Body of pancreas (tissue), 4 donors: ENCODE data around the gene WNT7B. TPM values are rescaled to one million over a fixed set of nuclear protein-coding genes. Genes with fewer than 3 reads are reported as not detected.

ENCODE experiments used
- ATAC-seq: fragments of 150-250 bp; one replicate; pipeline ENCODE4 v1.9.1; 2016
- DNase-seq, 4 donors: peaks; one replicate each; pipeline ENCODE4 v3.0.0-alpha.2; 2019
- H3K27ac ChIP-seq, 4 donors: fragments of 200-600 bp; sonication (generic); 1 replicate in 3 of 4; 2 replicates in 1 of 4; pipeline versions ENCODE4 v1.5.1 to v1.6.1; 2016 to 2019; ENCODE audit warnings: mild to moderate bottlenecking in 1 of 4, mixed read lengths in 1 of 4, moderate library complexity in 1 of 4
- H3K27me3 ChIP-seq, 2 donors: fragments of 200-600 bp; sonication (generic); one replicate each; pipeline ENCODE4 v1.6.0; 2016; ENCODE audit warnings: mild to moderate bottlenecking in 1 of 2
- H3K36me3 ChIP-seq, 2 donors: fragments of 200-600 bp; sonication (generic); replicated peaks in 1 of 2; 2 replicates each; pipeline ENCODE4 v1.5.1; 2016; ENCODE audit warnings: low read depth in 2 of 2; ENCODE audit not compliant: insufficient read depth in 1 of 2
- H3K4me1 ChIP-seq: fragments of 200-600 bp; sonication (generic); one replicate; pipeline ENCODE4 v1.6.0; 2016
- H3K4me3 ChIP-seq, 2 donors: fragments of 200-600 bp; sonication (generic); 1 replicate in 1 of 2; 2 replicates in 1 of 2; pipeline ENCODE4 v1.5.1; 2016 to 2019
- H3K9me3 ChIP-seq, 3 donors: fragments of 200-600 bp; sonication (generic); 1 replicate in 2 of 3; 2 replicates in 1 of 3; pipeline ENCODE4 v1.5.1; 2016
- CTCF ChIP-seq, 7 experiments: fragments of 450-650 bp in 4 of 7; fragments of 200-600 bp in 3 of 7; sonication (generic) in 3 of 7; IDR thresholded peaks; one replicate each; pipeline ENCODE4 v1.5.1; 2016 to 2019; ENCODE audit warnings: antibody characterized with exemption in 7 of 7
- POLR2A ChIP-seq, 3 donors: fragments of 450-650 bp; IDR thresholded peaks; one replicate each; pipeline ENCODE4 v1.6.1; 2016; ENCODE audit warnings: antibody characterized with exemption in 3 of 3, mild to moderate bottlenecking in 2 of 3
- WGBS, 2 donors: methylation state at CpG; one replicate each; pipeline ENCODE4 v1.1.5; 2017; 5-methylcytosine and 5-hydroxymethylcytosine counted together
- intact Hi-C: fragments of 100-400 bp; cut with DNase I; formaldehyde crosslinking; loops from one replicate; pipeline ENCODE4 v1.15.1; 2023
- total RNA-seq, 2 donors: library from RNA; depleted of rRNA; stranded (reverse); fragments of >200 nt; gene quantifications; one replicate each; pipeline ENCODE4 v1.1.0, GENCODE V29; 2016

The WNT7B gene
- total RNA-seq, 2 donors from 2014 or later = 2.1 TPM; not detected in 1

- TF ChIP-seq CTCF (IDR thresholded peaks at IDR 0.05) (no peak), POLR2A (IDR thresholded peaks at IDR 0.05) (no peak)
- H3K27ac ChIP-seq = no peak overlapping the region
- no peak overlapping the region for H3K4me3 ChIP-seq
- no peak for DNase-seq
- H3K9me3 ChIP-seq = no peaks in the 10 kb centered on the region
- H3K36me3 ChIP-seq = no peaks in the 10 kb centered on the region
- peaks cover 24% of the 10 kb centered on the region for H3K4me1 ChIP-seq
- intact Hi-C loops = loop anchor here (10.0 kb wide), 1 partner anchor 552 kb away; no protein-coding TSS in a partner anchor
- ATAC-seq = no peak
- WGBS, 2 donors = 81 to 89% methylated on average over 5 of the region's 5 CpGs
- H3K27me3 ChIP-seq = no peaks in the 10 kb centered on the region
Observed at GRCh38 chr22:45993143-45993692, 16.3 kb upstream of the WNT7B start.

GRCh38 chr22:45992737-45993136 is 15.8 kb upstream of the WNT7B start:
- 75 to 85% methylated on average over 3 of the region's 3 CpGs for WGBS, 2 donors
- H3K9me3 ChIP-seq = no peaks in the 10 kb centered on the region
- H3K4me1 ChIP-seq = peaks cover 24% of the 10 kb centered on the region
- no peak overlapping the region for H3K4me3 ChIP-seq
- no peak for DNase-seq
- no peaks in the 10 kb centered on the region for H3K36me3 ChIP-seq
- TF ChIP-seq POLR2A (IDR thresholded peaks at IDR 0.05) (no peak), CTCF (IDR thresholded peaks at IDR 0.05) (no peak)
- H3K27me3 ChIP-seq = no peaks in the 10 kb centered on the region
- intact Hi-C loops = loop anchor here (10.0 kb wide), 1 partner anchor 552 kb away; no protein-coding TSS in a partner anchor
- no peak overlapping the region for H3K27ac ChIP-seq
- no peak for ATAC-seq

- intact Hi-C loops = loop anchor here (10.0 kb wide), 1 partner anchor 554 kb away; no protein-coding TSS in a partner anchor
- Histone ChIP-seq H3K9me3 (no peaks in the 10 kb centered on the region), H3K27me3 (no peaks in the 10 kb centered on the region), H3K36me3 (no peaks in the 10 kb centered on the region), H3K4me3 (no peak overlapping the region), H3K27ac (no peak overlapping the region), H3K4me1 (peaks cover 10% of the 10 kb centered on the region)
- no peak for DNase-seq
- WGBS, 2 donors = 78% methylated on average over 7 of the region's 7 CpGs
- TF ChIP-seq CTCF (IDR thresholded peaks at IDR 0.05) = no peak
- no peak for TF ChIP-seq POLR2A (IDR thresholded peaks at IDR 0.05)
- no peak for ATAC-seq
Observed at GRCh38 chr22:45991098-45991497, 14.1 kb upstream of the WNT7B start.

- Histone ChIP-seq H3K4me1 (no peaks in the 10 kb centered on the region), H3K27ac (no peak overlapping the region), H3K36me3 (no peaks in the 10 kb centered on the region), H3K4me3 (no peak overlapping the region), H3K9me3 (no peaks in the 10 kb centered on the region), H3K27me3 (no peaks in the 10 kb centered on the region)
- ATAC-seq = no peak
- intact Hi-C loops = no loop called here
- DNase-seq = no peak
- 94% methylated on average over 2 to 7 of the region's 7 CpGs for WGBS, 2 donors
- TF ChIP-seq POLR2A (IDR thresholded peaks at IDR 0.05) (no peak), CTCF (IDR thresholded peaks at IDR 0.05) (no peak)
Observed at GRCh38 chr22:45987136-45987861, 10.3 kb upstream of the WNT7B start.
